HEK293 (cell line): ENCODE data around the gene EXD3.

Source experiments
- CTCF ChIA-PET: fragments of 350-600 bp; formaldehyde crosslinking; extraction: SDS; loops from one replicate; lab custom pipeline; 2021; ENCODE audit warnings: antibody characterized with exemption; lab: Yijun Ruan, JAX
- POLR2A ChIA-PET: fragments of 300-600 bp; formaldehyde crosslinking; extraction: SDS; loops from one replicate; lab custom pipeline; 2020; ENCODE audit warnings: antibody characterized with exemption, inconsistent platforms; lab: Yijun Ruan, JAX
- H3K27ac ChIP-seq: fragments of 200-500 bp; sonication (Bioruptor generic); 2 replicates; pipeline ENCODE4 v1.5.1; 2014; ENCODE audit warnings: low read depth, low read length, control low read depth, inconsistent platforms; ENCODE audit errors: extremely low read depth
- H3K36me3 ChIP-seq, 2 experiments: fragments of 200-500 bp in 1 of 2; sonication (Bioruptor generic) in 1 of 2; 1 replicate in 1 of 2; 2 replicates in 1 of 2; pipeline ENCODE4 v1.5.1; 2014 to 2017; ENCODE audit warnings: inconsistent platforms in 2 of 2, low read length in 2 of 2; ENCODE audit not compliant: control insufficient read depth in 2 of 2, insufficient read depth in 1 of 2
- H3K4me1 ChIP-seq: fragments of 200-500 bp; sonication (Bioruptor generic); 2 replicates; pipeline ENCODE4 v1.5.1; 2014; ENCODE audit warnings: mild to moderate bottlenecking, low read length, inconsistent platforms; ENCODE audit not compliant: control insufficient read depth, insufficient read depth
- H3K4me3 ChIP-seq: 2 replicates; pipeline ENCODE4 v1.5.1; 2011; ENCODE audit warnings: low read depth, mild to moderate bottlenecking, control low read depth, low read length, moderate library complexity
- H3K9me3 ChIP-seq: fragments of 200-500 bp; sonication (Bioruptor generic); 2 replicates; pipeline ENCODE4 v1.5.1; 2014; ENCODE audit warnings: low read depth, low read length, inconsistent platforms; ENCODE audit not compliant: control insufficient read depth, insufficient read depth
- AEBP2 ChIP-seq: fragments of 450-650 bp; formaldehyde crosslinking; IDR thresholded peaks from 2 replicates; pipeline ENCODE4 v1.5.1; 2016; ENCODE audit warnings: missing biosample characterization, missing genetic modification characterization, borderline replicate concordance
- HOXA7 ChIP-seq: sonication (generic); formaldehyde crosslinking; IDR thresholded peaks from 2 replicates; pipeline ENCODE4 v1.8.1; 2022; ENCODE audit warnings: missing genetic modification reagents, borderline replicate concordance
- REPIN1 ChIP-seq: fragments of 450-650 bp; formaldehyde crosslinking; IDR thresholded peaks from 2 replicates; pipeline ENCODE4 v1.5.1; 2017; ENCODE audit warnings: missing biosample characterization, missing genetic modification characterization, low read depth
- ZBTB48 ChIP-seq: fragments of 450-650 bp; formaldehyde crosslinking; IDR thresholded peaks from 2 replicates; pipeline ENCODE4 v1.5.1; 2016; ENCODE audit warnings: missing biosample characterization, missing genetic modification characterization
- ZFHX2 ChIP-seq: fragments of 450-650 bp; formaldehyde crosslinking; conservative IDR thresholded peaks from 2 replicates; pipeline ENCODE4 v1.5.1; 2016; ENCODE audit warnings: missing biosample characterization, missing genetic modification characterization
- ZNF10 ChIP-seq: fragments of 450-650 bp; formaldehyde crosslinking; IDR thresholded peaks from 2 replicates; pipeline ENCODE4 v1.5.1; 2017; ENCODE audit warnings: missing biosample characterization, missing genetic modification characterization
- ZNF157 ChIP-seq: fragments of 450-650 bp; formaldehyde crosslinking; IDR thresholded peaks from 2 replicates; pipeline ENCODE4 v1.5.1; 2016; ENCODE audit warnings: missing biosample characterization, missing genetic modification characterization
- ZNF266 ChIP-seq: fragments of 450-650 bp; formaldehyde crosslinking; IDR thresholded peaks from 2 replicates; pipeline ENCODE4 v1.5.1; 2016; ENCODE audit warnings: missing biosample characterization, missing genetic modification characterization, low read depth
- ZNF302 ChIP-seq: fragments of 450-650 bp; formaldehyde crosslinking; IDR thresholded peaks from 2 replicates; pipeline ENCODE4 v1.5.1; 2016; ENCODE audit warnings: missing biosample characterization, missing genetic modification characterization, low read depth
- ZNF350 ChIP-seq: fragments of 450-650 bp; formaldehyde crosslinking; IDR thresholded peaks from 2 replicates; pipeline ENCODE4 v1.5.0; 2017; ENCODE audit warnings: missing biosample characterization, mild to moderate bottlenecking, missing genetic modification characterization
- ZNF366 ChIP-seq: fragments of 450-650 bp; formaldehyde crosslinking; conservative IDR thresholded peaks from 2 replicates; pipeline ENCODE4 v1.5.1; 2016; ENCODE audit warnings: missing biosample characterization, missing genetic modification characterization
- ZNF394 ChIP-seq: fragments of 450-650 bp; formaldehyde crosslinking; IDR thresholded peaks from 2 replicates; pipeline ENCODE4 v1.5.1; 2016; ENCODE audit warnings: missing biosample characterization, missing genetic modification characterization, mild to moderate bottlenecking, moderate library complexity, borderline replicate concordance
- ZSCAN4 ChIP-seq: fragments of 450-650 bp; formaldehyde crosslinking; IDR thresholded peaks from 2 replicates; pipeline ENCODE4 v1.5.1; 2017; ENCODE audit warnings: missing biosample characterization, missing genetic modification characterization
- TF ChIP-seq, protein P1 (sequence below): fragments of 450-650 bp; formaldehyde crosslinking; IDR thresholded peaks from 2 replicates; pipeline ENCODE4 v1.5.1; 2016; ENCODE audit warnings: missing biosample characterization, missing genetic modification characterization
- TF ChIP-seq, protein P2 (sequence below): IDR thresholded peaks from 2 replicates; pipeline ENCODE4 v1.6.1; 2011; ENCODE audit warnings: mild to moderate bottlenecking, low read depth, low read length, borderline replicate concordance
- TF ChIP-seq, protein P3 (sequence below): fragments of 450-650 bp; formaldehyde crosslinking; IDR thresholded peaks from 2 replicates; pipeline ENCODE4 v1.5.1; 2017; ENCODE audit warnings: missing biosample characterization, mild to moderate bottlenecking, missing genetic modification characterization, moderate library complexity

Gene EXD3

DNA sequence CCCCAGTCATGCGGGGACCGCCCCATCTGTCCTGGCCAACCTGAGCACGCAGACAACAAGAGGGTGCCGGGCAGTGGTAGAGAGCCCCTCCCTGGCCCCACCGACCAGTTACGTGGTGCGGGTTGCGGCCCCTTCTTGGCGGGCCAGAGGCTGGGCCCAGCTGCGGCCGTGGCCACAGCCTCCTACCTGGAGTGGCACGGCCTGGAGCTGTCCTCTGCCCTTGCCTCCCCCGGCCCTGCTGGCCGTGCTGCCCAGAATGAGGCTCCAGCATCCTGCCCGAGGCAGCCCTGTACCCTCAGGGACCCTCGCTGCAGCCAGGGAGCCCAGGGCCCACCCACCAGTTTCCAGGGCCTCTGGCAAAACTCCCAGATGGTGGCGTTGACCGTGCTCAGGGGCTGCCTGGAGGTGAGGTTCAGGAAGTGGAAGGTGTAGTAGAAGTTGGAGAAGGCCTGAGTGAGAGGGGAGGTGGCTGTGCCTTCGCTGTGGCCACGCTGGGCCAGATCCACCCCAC is 12.5 kb upstream of the EXD3 start:
- no peaks in the 10 kb centered on the region for H3K36me3 ChIP-seq
- H3K4me3 ChIP-seq: no peak overlapping the region
- no peak overlapping the region for H3K27ac ChIP-seq
- H3K9me3 ChIP-seq: no peaks in the 10 kb centered on the region
- H3K4me1 ChIP-seq: no peaks in the 10 kb centered on the region
- ChIA-PET POLR2A (interaction anchor here (0.7 to 1.2 kb wide), 2 partner anchors 23 to 38 kb away, joined by 3 read pairs; no protein-coding TSS in a partner anchor), CTCF (interaction anchor here (0.7 to 1.2 kb wide), 3 partner anchors 8 to 13 kb away, joined by 3 to 4 read pairs (median 3); partner anchors contain the start of genes EXD3 and NOXA1)
- TF ChIP-seq ZNF394 (no peak), REPIN1 (tag by site-specific recombination) (no peak), ZNF302 (tag by site-specific recombination) (no peak), ZNF350 (tag by site-specific recombination) (no peak), ZFHX2 (tag by site-specific recombination) (no peak), ZSCAN4 (tag by site-specific recombination) (no peak), AEBP2 (tag by site-specific recombination) (no peak), ZBTB48 (no peak), HOXA7 (CRISPR knock-in tag) (no peak), ZNF366 (tag by site-specific recombination) (no peak), ZNF10 (tag by site-specific recombination) (no peak), ZNF157 (tag by site-specific recombination) (no peak), ZNF266 (tag by site-specific recombination) (no peak)
- TF ChIP-seq, protein P1, sequence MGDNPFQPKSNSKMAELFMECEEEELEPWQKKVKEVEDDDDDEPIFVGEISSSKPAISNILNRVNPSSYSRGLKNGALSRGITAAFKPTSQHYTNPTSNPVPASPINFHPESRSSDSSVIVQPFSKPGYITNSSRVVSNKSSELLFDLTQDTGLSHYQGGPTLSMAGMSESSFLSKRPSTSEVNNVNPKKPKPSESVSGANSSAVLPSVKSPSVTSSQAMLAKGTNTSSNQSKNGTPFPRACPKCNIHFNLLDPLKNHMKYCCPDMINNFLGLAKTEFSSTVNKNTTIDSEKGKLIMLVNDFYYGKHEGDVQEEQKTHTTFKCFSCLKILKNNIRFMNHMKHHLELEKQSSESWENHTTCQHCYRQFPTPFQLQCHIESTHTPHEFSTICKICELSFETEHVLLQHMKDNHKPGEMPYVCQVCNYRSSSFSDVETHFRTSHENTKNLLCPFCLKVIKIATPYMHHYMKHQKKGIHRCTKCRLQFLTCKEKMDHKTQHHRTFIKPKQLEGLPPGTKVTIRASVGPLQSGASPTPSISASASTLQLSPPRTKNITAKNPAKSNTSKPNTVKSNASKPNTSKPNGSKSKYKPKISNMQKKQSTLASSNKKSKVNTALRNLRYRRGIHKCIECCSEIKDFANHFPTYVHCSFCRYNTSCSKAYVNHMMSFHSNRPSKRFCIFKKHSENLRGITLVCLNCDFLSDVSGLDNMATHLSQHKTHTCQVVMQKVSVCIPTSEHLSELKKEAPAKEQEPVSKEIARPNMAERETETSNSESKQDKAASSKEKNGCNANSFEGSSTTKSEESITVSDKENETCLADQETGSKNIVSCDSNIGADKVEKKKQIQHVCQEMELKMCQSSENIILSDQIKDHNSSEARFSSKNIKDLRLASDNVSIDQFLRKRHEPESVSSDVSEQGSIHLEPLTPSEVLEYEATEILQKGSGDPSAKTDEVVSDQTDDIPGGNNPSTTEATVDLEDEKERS (tag by site-specific recombination): no peak
- TF ChIP-seq, protein P2, sequence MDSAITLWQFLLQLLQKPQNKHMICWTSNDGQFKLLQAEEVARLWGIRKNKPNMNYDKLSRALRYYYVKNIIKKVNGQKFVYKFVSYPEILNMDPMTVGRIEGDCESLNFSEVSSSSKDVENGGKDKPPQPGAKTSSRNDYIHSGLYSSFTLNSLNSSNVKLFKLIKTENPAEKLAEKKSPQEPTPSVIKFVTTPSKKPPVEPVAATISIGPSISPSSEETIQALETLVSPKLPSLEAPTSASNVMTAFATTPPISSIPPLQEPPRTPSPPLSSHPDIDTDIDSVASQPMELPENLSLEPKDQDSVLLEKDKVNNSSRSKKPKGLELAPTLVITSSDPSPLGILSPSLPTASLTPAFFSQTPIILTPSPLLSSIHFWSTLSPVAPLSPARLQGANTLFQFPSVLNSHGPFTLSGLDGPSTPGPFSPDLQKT: no peak
- TF ChIP-seq, protein P3, sequence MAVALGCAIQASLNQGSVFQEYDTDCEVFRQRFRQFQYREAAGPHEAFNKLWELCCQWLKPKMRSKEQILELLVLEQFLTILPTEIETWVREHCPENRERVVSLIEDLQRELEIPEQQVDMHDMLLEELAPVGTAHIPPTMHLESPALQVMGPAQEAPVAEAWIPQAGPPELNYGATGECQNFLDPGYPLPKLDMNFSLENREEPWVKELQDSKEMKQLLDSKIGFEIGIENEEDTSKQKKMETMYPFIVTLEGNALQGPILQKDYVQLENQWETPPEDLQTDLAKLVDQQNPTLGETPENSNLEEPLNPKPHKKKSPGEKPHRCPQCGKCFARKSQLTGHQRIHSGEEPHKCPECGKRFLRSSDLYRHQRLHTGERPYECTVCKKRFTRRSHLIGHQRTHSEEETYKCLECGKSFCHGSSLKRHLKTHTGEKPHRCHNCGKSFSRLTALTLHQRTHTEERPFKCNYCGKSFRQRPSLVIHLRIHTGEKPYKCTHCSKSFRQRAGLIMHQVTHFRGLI (tag by site-specific recombination): no peak
- TF ChIP-seq, all 188 proteins: peak for 0
